Upper lobe of left lung (tissue), 4 donors: ENCODE data around the gene NEO1.

Source experiments
- CTCF ChIP-seq, 6 experiments: fragments of 450-650 bp in 4 of 6; fragments of 200-600 bp in 2 of 6; sonication (generic) in 2 of 6; IDR thresholded peaks; one replicate each; pipeline ENCODE4 v1.5.1; 2016 to 2019; ENCODE audit warnings: antibody characterized with exemption in 6 of 6
- POLR2A ChIP-seq, 4 donors: fragments of 450-650 bp; IDR thresholded peaks; one replicate each; pipeline ENCODE4 v1.5.1; 2016 to 2017; ENCODE audit warnings: antibody characterized with exemption in 4 of 4, mild to moderate bottlenecking in 2 of 4

DNA sequence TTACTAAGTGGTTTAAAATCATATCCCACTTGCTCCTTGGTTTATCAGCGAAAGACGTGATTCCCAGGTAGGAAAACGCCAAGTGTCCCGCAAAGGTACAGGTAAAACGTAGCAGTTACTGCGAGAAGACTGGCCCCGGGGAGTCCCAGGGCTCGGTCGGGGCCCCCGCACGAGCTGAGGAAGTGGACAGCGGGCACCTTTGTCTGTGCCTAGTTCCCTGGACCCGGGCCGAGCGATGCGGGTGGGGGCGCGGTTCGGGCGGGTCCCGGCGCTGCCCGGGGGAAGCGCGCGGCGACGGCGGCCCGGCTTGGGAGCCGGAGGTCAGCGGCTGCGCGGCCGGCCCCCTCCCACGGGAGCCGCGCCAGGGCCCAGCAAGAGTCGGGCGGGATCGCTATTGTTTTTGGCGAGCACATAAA, 864 bp upstream of the NEO1 start:
- TF ChIP-seq CTCF (IDR thresholded peaks at IDR 0.05), result no peak
- no peak for TF ChIP-seq POLR2A (IDR thresholded peaks at IDR 0.05)
